Skin epidermis (tissue), 12 donors: Measurements from ENCODE around the gene AKR1C4.

Experiments used
- H3K27ac ChIP-seq, 21 experiments: fragments of 200-600 bp; sonication (generic) in 11 of 21; one replicate each; pipeline ENCODE4 v1.5.0; 2020; ENCODE audit warnings: mild to moderate bottlenecking in 3 of 21, inconsistent platforms in 2 of 21, moderate library complexity in 2 of 21
- H3K4me3 ChIP-seq, 7 experiments: fragments of 200-600 bp; sonication (generic) in 2 of 7; one replicate each; pipeline ENCODE4 v1.5.0; 2020; ENCODE audit warnings: inconsistent platforms in 2 of 7, mild to moderate bottlenecking in 2 of 7, moderate library complexity in 1 of 7

Gene AKR1C4

GRCh38 chr10:5259952-5260578, 63.4 kb downstream of the AKR1C4 start:
- H3K4me3 ChIP-seq = no peak overlapping the region
- H3K27ac ChIP-seq = no peak overlapping the region

- no peak overlapping the region for H3K27ac ChIP-seq
- no peak overlapping the region for H3K4me3 ChIP-seq
Measured at GRCh38 chr10:5260828-5261227, 64.2 kb downstream of the AKR1C4 start.

- Histone ChIP-seq H3K27ac (no peak overlapping the region), H3K4me3 (no peak overlapping the region)
Measured at GRCh38 chr10:5265139-5265538, 68.5 kb downstream of the AKR1C4 start.

- H3K4me3 ChIP-seq = no peak overlapping the region
- H3K27ac ChIP-seq = no peak overlapping the region
Measured at GRCh38 chr10:5266351-5266750, 69.7 kb downstream of the AKR1C4 start.

GRCh38 chr10:5266804-5267203, 70.2 kb downstream of the AKR1C4 start:
- Histone ChIP-seq H3K27ac (no peak overlapping the region), H3K4me3 (no peak overlapping the region)

GRCh38 chr10:5268234-5268633, 71.6 kb downstream of the AKR1C4 start:
- Histone ChIP-seq H3K27ac (no peak overlapping the region), H3K4me3 (no peak overlapping the region)
